WTC11 (cell line): ENCODE results near the gene PPDPF. TPM values are rescaled to one million over a fixed set of nuclear protein-coding genes. Genes with fewer than 3 reads are reported as not detected.

Experiments used
- ATAC-seq: fragments of 200-7000 bp; cut with Tn5 transposase; 2 replicates; pipeline ENCODE4 v1.10.0; 2021; ENCODE audit warnings: mild to moderate bottlenecking, moderate library complexity
- CTCF ChIA-PET: fragments of 300-600 bp; sonication (Branson Sonifier 250); formaldehyde crosslinking; loops from one replicate; lab custom pipeline; 2021; ENCODE audit warnings: antibody characterized with exemption; lab: Charles Lee
- POLR2A ChIA-PET: fragments of 350-600 bp; sonication (Branson Sonifier 250); formaldehyde crosslinking; loops from one replicate; lab custom pipeline; 2021; ENCODE audit warnings: antibody characterized with exemption; lab: Charles Lee
- DNase-seq: peaks from one replicate; pipeline ENCODE4 v3.0.0; 2021; ENCODE audit warnings: low spot score
- H3K27ac Mint-ChIP-seq: 2 replicates; pipeline ENCODE4 v1.8.0; 2021; ENCODE audit warnings: mixed read lengths
- H3K27me3 Mint-ChIP-seq: 2 replicates; pipeline ENCODE4 v1.8.0; 2021; ENCODE audit warnings: low read depth, mild to moderate bottlenecking, moderate library complexity, mixed read lengths
- H3K36me3 Mint-ChIP-seq: 2 replicates; pipeline ENCODE4 v1.8.0; 2021; ENCODE audit warnings: mixed read lengths
- H3K4me1 Mint-ChIP-seq: 2 replicates; pipeline ENCODE4 v1.8.0; 2022; ENCODE audit warnings: mixed read lengths
- H3K4me3 Mint-ChIP-seq: 2 replicates; pipeline ENCODE4 v1.8.0; 2021; ENCODE audit warnings: mild to moderate bottlenecking, moderate library complexity, mixed read lengths
- H3K9me3 Mint-ChIP-seq: 2 replicates; pipeline ENCODE4 v1.8.0; 2021; ENCODE audit warnings: mixed read lengths
- ATF1 ChIP-seq: sonication (generic); formaldehyde crosslinking; IDR thresholded peaks from 2 replicates; pipeline ENCODE4 v1.8.1; 2023; ENCODE audit warnings: mild to moderate bottlenecking, moderate library complexity, missing genetic modification reagents
- CBFB ChIP-seq: sonication (generic); formaldehyde crosslinking; IDR thresholded peaks from 2 replicates; pipeline ENCODE4 v1.8.1; 2022; ENCODE audit warnings: mild to moderate bottlenecking, low read depth, missing genetic modification reagents
- HMGA2 ChIP-seq: fragments of 250-450 bp; sonication (Bioruptor Pico); IDR thresholded peaks from 2 replicates; pipeline ENCODE4 v1.4.0; 2021; ENCODE audit warnings: mild to moderate bottlenecking, moderate library complexity
- JAZF1 ChIP-seq: fragments of 250-450 bp; sonication (Bioruptor Pico); IDR thresholded peaks from 2 replicates; pipeline ENCODE4 v1.9.0; 2021; ENCODE audit warnings: moderate library complexity, mild to moderate bottlenecking, inconsistent platforms
- MYBL2 ChIP-seq: sonication (generic); formaldehyde crosslinking; IDR thresholded peaks from 2 replicates; pipeline ENCODE4 v1.8.1; 2023; ENCODE audit warnings: mild to moderate bottlenecking, moderate library complexity, missing genetic modification reagents
- NFE2L1 ChIP-seq: sonication (generic); formaldehyde crosslinking; IDR thresholded peaks from 2 replicates; pipeline ENCODE4 v1.8.1; 2023; ENCODE audit warnings: missing genetic modification reagents
- RORB ChIP-seq: fragments of 250-450 bp; sonication (Bioruptor Pico); IDR thresholded peaks from 2 replicates; pipeline ENCODE4 v1.9.0; 2021; ENCODE audit warnings: mild to moderate bottlenecking
- ZBTB21 ChIP-seq: sonication (generic); formaldehyde crosslinking; IDR thresholded peaks from 2 replicates; pipeline ENCODE4 v1.8.1; 2023; ENCODE audit warnings: mild to moderate bottlenecking, missing genetic modification reagents, borderline replicate concordance
- ZNF138 ChIP-seq: sonication (generic); formaldehyde crosslinking; conservative IDR thresholded peaks from 2 replicates; pipeline ENCODE4 v1.8.1; 2022; ENCODE audit warnings: mild to moderate bottlenecking, moderate library complexity, missing genetic modification reagents
- ZNF232 ChIP-seq: sonication (generic); formaldehyde crosslinking; IDR thresholded peaks from 2 replicates; pipeline ENCODE4 v1.8.0; 2022; ENCODE audit warnings: mild to moderate bottlenecking, missing genetic modification reagents
- ZNF396 ChIP-seq: fragments of 250-450 bp; sonication (Bioruptor Pico); IDR thresholded peaks from 2 replicates; pipeline ENCODE4 v1.8.0; 2021; ENCODE audit warnings: mild to moderate bottlenecking, moderate library complexity, borderline replicate concordance
- ZNF416 ChIP-seq: fragments of 250-450 bp; sonication (Bioruptor Pico); IDR thresholded peaks from 2 replicates; pipeline ENCODE4 v1.9.0; 2021; ENCODE audit warnings: mild to moderate bottlenecking, inconsistent platforms
- ZNF423 ChIP-seq: fragments of 250-450 bp; sonication (Bioruptor Pico); IDR thresholded peaks from 2 replicates; pipeline ENCODE4 v2.1.2; 2022; ENCODE audit warnings: mild to moderate bottlenecking, moderate library complexity
- ZNF671 ChIP-seq: fragments of 250-450 bp; sonication (Bioruptor Pico); IDR thresholded peaks from 2 replicates; pipeline ENCODE4 v1.8.0; 2021; ENCODE audit warnings: mild to moderate bottlenecking
- total RNA-seq: library from RNA; stranded (reverse); gene quantifications from 3 replicates; pipeline ENCODE4 v1.2.3, GENCODE V29; 2021
- TF ChIP-seq, protein P1 (sequence below): fragments of 250-450 bp; sonication (Bioruptor Pico); IDR thresholded peaks from 2 replicates; pipeline ENCODE4 v1.9.0; 2021; ENCODE audit warnings: moderate library complexity, mild to moderate bottlenecking, inconsistent platforms, borderline replicate concordance
- TF ChIP-seq, protein P2 (sequence below): sonication (generic); formaldehyde crosslinking; IDR thresholded peaks from 2 replicates; pipeline ENCODE4 v1.8.1; 2022; ENCODE audit warnings: mild to moderate bottlenecking, moderate library complexity, missing genetic modification reagents
- TF ChIP-seq, protein P3 (sequence below): fragments of 250-450 bp; sonication (Bioruptor Pico); IDR thresholded peaks from 2 replicates; pipeline ENCODE4 v1.8.0; 2021; ENCODE audit warnings: mild to moderate bottlenecking
- TF ChIP-seq, protein P4 (sequence below): sonication (generic); formaldehyde crosslinking; IDR thresholded peaks from 2 replicates; pipeline ENCODE4 v1.8.1; 2022; ENCODE audit warnings: low read depth, mild to moderate bottlenecking, moderate library complexity, missing genetic modification reagents, borderline replicate concordance
- TF ChIP-seq, protein P5 (sequence below): sonication (generic); formaldehyde crosslinking; IDR thresholded peaks from 2 replicates; pipeline ENCODE4 v1.8.0; 2022; ENCODE audit warnings: mild to moderate bottlenecking, missing genetic modification reagents
- TF ChIP-seq, protein P6 (sequence below): fragments of 250-450 bp; sonication (Bioruptor Pico); IDR thresholded peaks from 2 replicates; pipeline ENCODE4 v1.9.0; 2021; ENCODE audit warnings: mild to moderate bottlenecking
- TF ChIP-seq, protein P7 (sequence below): sonication (generic); formaldehyde crosslinking; conservative IDR thresholded peaks from 2 replicates; pipeline ENCODE4 v1.8.1; 2023; ENCODE audit warnings: mild to moderate bottlenecking, low read depth, missing genetic modification reagents, moderate library complexity

Gene PPDPF
- total RNA-seq, 1 experiment from 2014 or later, result 170 TPM

DNA sequence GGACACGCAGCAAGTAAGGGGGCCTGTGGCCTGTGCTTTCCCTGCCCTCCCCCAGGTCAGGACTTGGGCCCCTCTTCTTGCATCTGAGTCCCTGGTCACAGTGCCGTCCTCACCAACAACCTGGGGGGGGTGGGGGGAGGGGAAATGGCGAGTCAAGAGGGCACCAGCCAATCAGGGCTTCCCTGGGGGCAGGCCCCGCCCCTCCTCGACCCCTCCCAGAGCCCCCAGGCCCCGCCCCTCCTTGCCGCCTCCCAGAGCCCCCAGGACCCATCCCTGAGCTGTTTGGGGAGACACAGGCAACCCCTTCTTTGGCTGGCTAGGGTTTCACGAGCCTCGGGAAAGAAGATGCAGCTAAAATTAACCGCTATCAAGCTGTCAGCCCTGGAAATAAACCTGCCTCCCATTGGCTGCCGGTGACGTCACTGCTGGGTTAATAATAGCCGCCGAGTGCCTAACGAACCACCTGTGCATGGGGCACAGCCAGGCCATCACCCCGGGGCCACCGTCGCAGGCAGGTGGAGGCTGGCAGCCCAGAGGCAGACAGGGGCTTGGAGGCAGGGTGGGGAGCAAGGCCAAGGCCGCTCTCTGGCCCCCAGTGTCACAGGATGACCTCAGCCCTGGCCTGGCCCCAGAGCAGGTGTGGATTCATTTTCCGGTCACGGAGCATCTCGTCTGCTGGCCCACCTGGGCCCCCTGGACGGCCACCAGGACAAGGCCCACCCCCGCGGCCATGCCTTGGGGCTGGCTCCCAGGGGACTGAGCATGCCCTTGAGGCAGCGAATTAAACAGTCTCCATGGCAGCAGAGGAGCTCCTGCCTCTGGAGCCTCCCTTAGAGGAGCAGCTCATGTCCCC, 18.5 kb upstream of the PPDPF start:
- peaks cover 43% of the 10 kb centered on the region for H3K27me3 Mint-ChIP-seq
- H3K4me1 Mint-ChIP-seq, result peaks cover 1% of the 10 kb centered on the region
- 0 out of 2 replicates have a peak, but pooled peaks cover 2% of the 10 kb centered on the region for H3K36me3 Mint-ChIP-seq
- POLR2A ChIA-PET, result interaction anchor here (0.5 kb wide), 1 partner anchor 26 kb away, joined by 6 read pairs; no protein-coding TSS in a partner anchor
- peaks cover 10% of the 10 kb centered on the region for H3K9me3 Mint-ChIP-seq
- ATAC-seq, result peak; percentile 16
- TF ChIP-seq, protein P1, sequence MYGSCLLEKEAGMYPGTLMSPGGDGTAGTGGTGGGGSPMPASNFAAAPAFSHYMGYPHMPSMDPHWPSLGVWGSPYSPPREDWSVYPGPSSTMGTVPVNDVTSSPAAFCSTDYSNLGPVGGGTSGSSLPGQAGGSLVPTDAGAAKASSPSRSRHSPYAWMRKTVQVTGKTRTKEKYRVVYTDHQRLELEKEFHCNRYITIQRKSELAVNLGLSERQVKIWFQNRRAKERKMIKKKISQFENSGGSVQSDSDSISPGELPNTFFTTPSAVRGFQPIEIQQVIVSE, result no peak
- TF ChIP-seq, protein P2, sequence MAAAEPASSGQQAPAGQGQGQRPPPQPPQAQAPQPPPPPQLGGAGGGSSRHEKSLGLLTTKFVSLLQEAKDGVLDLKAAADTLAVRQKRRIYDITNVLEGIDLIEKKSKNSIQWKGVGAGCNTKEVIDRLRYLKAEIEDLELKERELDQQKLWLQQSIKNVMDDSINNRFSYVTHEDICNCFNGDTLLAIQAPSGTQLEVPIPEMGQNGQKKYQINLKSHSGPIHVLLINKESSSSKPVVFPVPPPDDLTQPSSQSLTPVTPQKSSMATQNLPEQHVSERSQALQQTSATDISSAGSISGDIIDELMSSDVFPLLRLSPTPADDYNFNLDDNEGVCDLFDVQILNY (CRISPR knock-in tag), result no peak
- TF ChIP-seq, protein P3, sequence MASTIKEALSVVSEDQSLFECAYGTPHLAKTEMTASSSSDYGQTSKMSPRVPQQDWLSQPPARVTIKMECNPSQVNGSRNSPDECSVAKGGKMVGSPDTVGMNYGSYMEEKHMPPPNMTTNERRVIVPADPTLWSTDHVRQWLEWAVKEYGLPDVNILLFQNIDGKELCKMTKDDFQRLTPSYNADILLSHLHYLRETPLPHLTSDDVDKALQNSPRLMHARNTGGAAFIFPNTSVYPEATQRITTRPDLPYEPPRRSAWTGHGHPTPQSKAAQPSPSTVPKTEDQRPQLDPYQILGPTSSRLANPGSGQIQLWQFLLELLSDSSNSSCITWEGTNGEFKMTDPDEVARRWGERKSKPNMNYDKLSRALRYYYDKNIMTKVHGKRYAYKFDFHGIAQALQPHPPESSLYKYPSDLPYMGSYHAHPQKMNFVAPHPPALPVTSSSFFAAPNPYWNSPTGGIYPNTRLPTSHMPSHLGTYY, result no peak
- no peak for TF ChIP-seq HMGA2 (CRISPR knock-in tag)
- TF ChIP-seq RORB (CRISPR knock-in tag), result no peak
- TF ChIP-seq ZNF232 (CRISPR knock-in tag), result no peak
- no peak for TF ChIP-seq MYBL2 (CRISPR knock-in tag)
- TF ChIP-seq, protein P4, sequence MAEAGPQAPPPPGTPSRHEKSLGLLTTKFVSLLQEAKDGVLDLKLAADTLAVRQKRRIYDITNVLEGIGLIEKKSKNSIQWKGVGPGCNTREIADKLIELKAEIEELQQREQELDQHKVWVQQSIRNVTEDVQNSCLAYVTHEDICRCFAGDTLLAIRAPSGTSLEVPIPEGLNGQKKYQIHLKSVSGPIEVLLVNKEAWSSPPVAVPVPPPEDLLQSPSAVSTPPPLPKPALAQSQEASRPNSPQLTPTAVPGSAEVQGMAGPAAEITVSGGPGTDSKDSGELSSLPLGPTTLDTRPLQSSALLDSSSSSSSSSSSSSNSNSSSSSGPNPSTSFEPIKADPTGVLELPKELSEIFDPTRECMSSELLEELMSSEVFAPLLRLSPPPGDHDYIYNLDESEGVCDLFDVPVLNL (CRISPR knock-in tag), result no peak
- peak overlapping the region; percentile 37; the same call in 1 of the 2 replicates for H3K4me3 Mint-ChIP-seq
- CTCF ChIA-PET, result interaction anchor here (0.6 to 1.9 kb wide), 5 partner anchors 18 to 274 kb away, joined by 3 to 6 read pairs (median 4); partner anchors contain the start of gene PPDPF
- DNase-seq, result peak; percentile 59
- no peak overlapping the region for H3K27ac Mint-ChIP-seq

DNA sequence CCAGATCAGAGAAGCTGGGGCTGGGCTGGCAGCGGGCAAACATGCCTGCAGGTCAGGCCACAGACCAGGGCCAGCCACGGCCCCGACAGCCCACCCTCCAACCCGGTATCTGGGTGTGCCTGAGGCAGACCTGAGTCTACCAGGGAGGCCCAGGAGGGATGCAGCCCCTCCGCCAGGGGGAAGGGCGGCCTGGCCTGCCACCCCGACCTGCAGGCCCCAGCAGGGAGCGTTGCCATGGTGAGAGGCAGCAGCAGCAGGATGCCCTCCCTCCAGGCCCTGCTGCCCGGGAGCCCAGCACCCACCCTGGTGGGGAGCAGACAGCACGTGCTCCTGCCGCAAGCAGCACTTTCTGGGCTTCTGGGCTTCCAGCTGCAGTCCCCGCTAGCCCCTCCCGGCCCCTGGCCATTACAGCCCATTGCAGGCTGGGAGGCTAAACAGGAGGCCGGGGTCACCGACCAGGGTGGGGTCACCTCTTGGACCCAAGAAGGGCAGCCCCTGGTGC, 17.8 kb upstream of the PPDPF start:
- Mint-ChIP-seq H3K27me3 (peaks cover 36% of the 10 kb centered on the region), H3K4me1 (no peaks in the 10 kb centered on the region; the same call in 1 of the 2 replicates), H3K36me3 (0 out of 2 replicates have a peak, but pooled peaks cover 2% of the 10 kb centered on the region), H3K9me3 (peaks cover 10% of the 10 kb centered on the region), H3K4me3 (no peak overlapping the region), H3K27ac (no peak overlapping the region)
- CTCF ChIA-PET, result interaction anchor here (0.7 to 1.9 kb wide), 3 partner anchors 18 to 26 kb away, joined by 3 to 5 read pairs (median 3); partner anchors contain the start of gene PPDPF
- ATAC-seq, result no peak
- DNase-seq, result no peak
- TF ChIP-seq ZNF423 (CRISPR knock-in tag), result 0 out of 2 replicates have a peak, but pooled peaks have one; percentile 25
- TF ChIP-seq ZBTB21 (CRISPR knock-in tag), result no peak
- TF ChIP-seq, all 79 proteins: peak for 1
- POLR2A ChIA-PET, result interaction anchor here (0.5 kb wide), 1 partner anchor 26 kb away, joined by 6 read pairs; no protein-coding TSS in a partner anchor

DNA sequence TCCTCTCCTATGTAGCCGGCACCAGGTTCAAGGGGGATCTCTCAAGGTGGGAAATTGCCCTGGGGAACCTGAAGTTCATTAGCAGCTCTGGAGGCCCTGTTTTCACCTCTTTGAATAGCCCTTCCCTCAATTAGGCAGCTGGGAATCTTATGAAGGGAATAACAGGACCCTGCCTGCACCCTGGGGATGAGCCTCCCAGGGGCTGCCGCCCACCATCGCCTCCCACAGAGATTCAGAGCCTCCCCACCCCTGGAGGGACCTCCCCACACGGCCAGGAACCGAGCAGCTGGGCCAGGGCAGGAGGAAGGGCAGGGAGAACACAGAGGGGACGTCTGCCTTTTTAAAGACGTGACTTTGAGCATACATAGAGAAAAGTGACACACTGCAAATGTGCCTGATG, 17.0 kb upstream of the PPDPF start:
- Mint-ChIP-seq H3K36me3 (0 out of 2 replicates have a peak, but pooled peaks cover 2% of the 10 kb centered on the region), H3K4me3 (no peak overlapping the region), H3K27ac (no peak overlapping the region), H3K27me3 (peaks cover 34% of the 10 kb centered on the region), H3K9me3 (peaks cover 10% of the 10 kb centered on the region), H3K4me1 (no peaks in the 10 kb centered on the region; the same call in 1 of the 2 replicates)
- CTCF ChIA-PET, result interaction anchor here (1.0 to 1.9 kb wide), 2 partner anchors 17 to 27 kb away, joined by 3 to 5 read pairs; partner anchors contain the start of gene PPDPF
- no peak for DNase-seq
- POLR2A ChIA-PET, result no interaction called here
- ATAC-seq, result no peak
- TF ChIP-seq CBFB (CRISPR knock-in tag), result no peak
- no peak for TF ChIP-seq JAZF1
- no peak for TF ChIP-seq ATF1 (CRISPR knock-in tag)
- no peak for TF ChIP-seq NFE2L1 (CRISPR knock-in tag)
- TF ChIP-seq, protein P5, sequence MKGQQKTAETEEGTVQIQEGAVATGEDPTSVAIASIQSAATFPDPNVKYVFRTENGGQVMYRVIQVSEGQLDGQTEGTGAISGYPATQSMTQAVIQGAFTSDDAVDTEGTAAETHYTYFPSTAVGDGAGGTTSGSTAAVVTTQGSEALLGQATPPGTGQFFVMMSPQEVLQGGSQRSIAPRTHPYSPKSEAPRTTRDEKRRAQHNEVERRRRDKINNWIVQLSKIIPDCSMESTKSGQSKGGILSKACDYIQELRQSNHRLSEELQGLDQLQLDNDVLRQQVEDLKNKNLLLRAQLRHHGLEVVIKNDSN, result no peak
- TF ChIP-seq ZNF416, result no peak
- TF ChIP-seq ZNF396 (CRISPR knock-in tag), result no peak
- TF ChIP-seq, protein P6, sequence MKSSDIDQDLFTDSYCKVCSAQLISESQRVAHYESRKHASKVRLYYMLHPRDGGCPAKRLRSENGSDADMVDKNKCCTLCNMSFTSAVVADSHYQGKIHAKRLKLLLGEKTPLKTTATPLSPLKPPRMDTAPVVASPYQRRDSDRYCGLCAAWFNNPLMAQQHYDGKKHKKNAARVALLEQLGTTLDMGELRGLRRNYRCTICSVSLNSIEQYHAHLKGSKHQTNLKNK (CRISPR knock-in tag), result no peak
- no peak for TF ChIP-seq ZNF671 (CRISPR knock-in tag)
- TF ChIP-seq ZNF138 (CRISPR knock-in tag), result no peak
- TF ChIP-seq, protein P7, sequence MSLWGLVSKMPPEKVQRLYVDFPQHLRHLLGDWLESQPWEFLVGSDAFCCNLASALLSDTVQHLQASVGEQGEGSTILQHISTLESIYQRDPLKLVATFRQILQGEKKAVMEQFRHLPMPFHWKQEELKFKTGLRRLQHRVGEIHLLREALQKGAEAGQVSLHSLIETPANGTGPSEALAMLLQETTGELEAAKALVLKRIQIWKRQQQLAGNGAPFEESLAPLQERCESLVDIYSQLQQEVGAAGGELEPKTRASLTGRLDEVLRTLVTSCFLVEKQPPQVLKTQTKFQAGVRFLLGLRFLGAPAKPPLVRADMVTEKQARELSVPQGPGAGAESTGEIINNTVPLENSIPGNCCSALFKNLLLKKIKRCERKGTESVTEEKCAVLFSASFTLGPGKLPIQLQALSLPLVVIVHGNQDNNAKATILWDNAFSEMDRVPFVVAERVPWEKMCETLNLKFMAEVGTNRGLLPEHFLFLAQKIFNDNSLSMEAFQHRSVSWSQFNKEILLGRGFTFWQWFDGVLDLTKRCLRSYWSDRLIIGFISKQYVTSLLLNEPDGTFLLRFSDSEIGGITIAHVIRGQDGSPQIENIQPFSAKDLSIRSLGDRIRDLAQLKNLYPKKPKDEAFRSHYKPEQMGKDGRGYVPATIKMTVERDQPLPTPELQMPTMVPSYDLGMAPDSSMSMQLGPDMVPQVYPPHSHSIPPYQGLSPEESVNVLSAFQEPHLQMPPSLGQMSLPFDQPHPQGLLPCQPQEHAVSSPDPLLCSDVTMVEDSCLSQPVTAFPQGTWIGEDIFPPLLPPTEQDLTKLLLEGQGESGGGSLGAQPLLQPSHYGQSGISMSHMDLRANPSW (CRISPR knock-in tag), result no peak
